Type B pancreatic cell (in vitro differentiated cells): ENCODE results near the gene UNC45A. TPM values are rescaled to one million over a fixed set of nuclear protein-coding genes. Genes with fewer than 3 reads are reported as not detected.

Experiments used
- DNase-seq: peaks from one replicate; pipeline ENCODE4 v3.0.0; 2021; ENCODE audit warnings: mixed read lengths; ENCODE audit not compliant: unreplicated experiment; ENCODE audit errors: extremely low spot score
- H3K27ac Mint-ChIP-seq: 2 replicates; pipeline ENCODE4 v1.8.0; 2021; ENCODE audit warnings: mild to moderate bottlenecking, mixed read lengths
- H3K27me3 Mint-ChIP-seq: 2 replicates; pipeline ENCODE4 v1.8.0; 2021; ENCODE audit warnings: mixed read lengths
- H3K36me3 Mint-ChIP-seq: 2 replicates; pipeline ENCODE4 v1.8.0; 2021; ENCODE audit warnings: mixed read lengths
- H3K4me1 Mint-ChIP-seq: one replicate; pipeline ENCODE4 v1.8.0; 2021; ENCODE audit warnings: mixed read lengths; ENCODE audit not compliant: unreplicated experiment
- H3K4me3 Mint-ChIP-seq: 2 replicates; pipeline ENCODE4 v1.8.0; 2021; ENCODE audit warnings: mild to moderate bottlenecking, mixed read lengths
- H3K9me3 Mint-ChIP-seq: 2 replicates; pipeline ENCODE4 v1.8.0; 2021; ENCODE audit warnings: mixed read lengths
- CTCF ChIP-seq: fragments of 200-600 bp; sonication (generic); conservative IDR thresholded peaks from 2 replicates; pipeline ENCODE4 v1.5.0; 2021; ENCODE audit warnings: antibody characterized with exemption, mild to moderate bottlenecking
- total RNA-seq: library from RNA; stranded (reverse); gene quantifications from 2 replicates; pipeline ENCODE4 v1.2.1, GENCODE V29; 2021; ENCODE audit warnings: low replicate concordance

Gene UNC45A
- total RNA-seq, 1 donor from 2014 or later, result 78.9 TPM

- no peaks in the 10 kb centered on the region for H3K27me3 Mint-ChIP-seq
- no peaks in the 10 kb centered on the region for H3K9me3 Mint-ChIP-seq
- no peak overlapping the region for H3K27ac Mint-ChIP-seq
- peak overlapping the region; percentile 51 for H3K4me3 Mint-ChIP-seq
- no peak for TF ChIP-seq CTCF
- H3K36me3 Mint-ChIP-seq, result no peaks in the 10 kb centered on the region
- H3K4me1 Mint-ChIP-seq, result peaks cover 17% of the 10 kb centered on the region
- no peak for DNase-seq
Observed at GRCh38 chr15:90929246-90930019, 5.7 kb upstream of the UNC45A start.

GRCh38 chr15:90930861-90931574 is 4.1 kb upstream of the UNC45A start:
- Mint-ChIP-seq H3K4me1 (peaks cover 21% of the 10 kb centered on the region), H3K27ac (peak overlapping the region; percentile 97), H3K4me3 (peak overlapping the region; percentile 97), H3K36me3 (peaks cover under 1% of the 10 kb centered on the region), H3K9me3 (no peaks in the 10 kb centered on the region), H3K27me3 (no peaks in the 10 kb centered on the region)
- TF ChIP-seq CTCF, result no peak
- DNase-seq, result no peak

- Mint-ChIP-seq H3K27ac (peak overlapping the region; percentile 97), H3K9me3 (no peaks in the 10 kb centered on the region), H3K4me3 (peak overlapping the region; percentile 97), H3K4me1 (peaks cover 26% of the 10 kb centered on the region), H3K27me3 (no peaks in the 10 kb centered on the region), H3K36me3 (peaks cover 4% of the 10 kb centered on the region)
- TF ChIP-seq CTCF, result no peak
- DNase-seq, result no peak
Observed at GRCh38 chr15:90931575-90931827, 3.6 kb upstream of the UNC45A start.

- Mint-ChIP-seq H3K9me3 (no peaks in the 10 kb centered on the region), H3K27me3 (no peaks in the 10 kb centered on the region), H3K4me3 (peak within 1 kb of the TSS; percentile 97), H3K36me3 (peaks cover 4% of the 10 kb centered on the region), H3K27ac (peak within 1 kb of the TSS; percentile 97), H3K4me1 (peaks cover 31% of the 10 kb centered on the region)
- DNase-seq, result peak; percentile 93
- peak; percentile 98 for TF ChIP-seq CTCF
Observed at GRCh38 chr15:90931828-90932659, 3.0 kb upstream of the UNC45A start, which contains the start of gene HDDC3. TSS of gene HDDC3 (minus strand) at chr15:90932549. CDS start at chr15:90932540, 9 bp downstream.

- no peak for DNase-seq
- Mint-ChIP-seq H3K4me3 (peak overlapping the region; percentile 97), H3K4me1 (peaks cover 31% of the 10 kb centered on the region), H3K27me3 (no peaks in the 10 kb centered on the region), H3K27ac (peak overlapping the region; percentile 39), H3K36me3 (peaks cover 4% of the 10 kb centered on the region), H3K9me3 (no peaks in the 10 kb centered on the region)
- peak; percentile 13 for TF ChIP-seq CTCF
Observed at GRCh38 chr15:90932660-90932991, 2.5 kb upstream of the UNC45A start.
